Measurements from ENCODE around the gene BAZ2B.
A peak's percentile ranks its signal among the peaks of the same experiment; 100 is the strongest.

Gene BAZ2B

DNA sequence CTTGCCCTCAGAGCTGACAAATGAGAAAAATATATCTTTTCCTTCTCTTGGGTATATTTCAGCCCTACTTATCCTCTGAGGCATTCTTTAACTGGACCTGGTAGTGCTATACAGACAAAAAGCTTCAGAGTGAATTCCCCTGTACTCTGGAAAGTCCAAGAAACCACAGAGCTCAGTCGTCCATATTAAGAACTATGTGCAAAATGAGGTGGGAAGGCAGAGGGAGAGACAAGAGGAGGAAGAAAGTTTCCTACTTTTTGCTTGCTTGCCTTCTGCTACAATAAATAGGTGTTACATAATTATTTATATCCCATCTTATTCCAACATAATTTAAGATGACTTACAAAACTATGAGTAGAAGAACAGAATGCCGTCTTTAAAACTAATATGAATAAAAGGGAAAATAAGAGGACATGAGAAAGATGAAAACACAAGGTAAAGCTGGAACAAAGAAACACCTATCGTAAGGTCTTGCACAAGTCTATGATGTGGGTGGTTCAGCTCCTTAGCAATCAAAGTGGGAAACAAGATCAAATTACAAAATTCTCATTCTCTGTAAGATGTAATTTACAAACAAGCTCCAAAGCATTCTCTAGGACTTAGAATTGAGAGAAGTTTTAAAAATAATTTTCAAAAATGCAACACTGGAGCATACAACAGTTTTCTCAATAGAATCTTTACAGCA lies 97.9 kb downstream of the BAZ2B start:
- no peak for FAIRE-seq

DNA sequence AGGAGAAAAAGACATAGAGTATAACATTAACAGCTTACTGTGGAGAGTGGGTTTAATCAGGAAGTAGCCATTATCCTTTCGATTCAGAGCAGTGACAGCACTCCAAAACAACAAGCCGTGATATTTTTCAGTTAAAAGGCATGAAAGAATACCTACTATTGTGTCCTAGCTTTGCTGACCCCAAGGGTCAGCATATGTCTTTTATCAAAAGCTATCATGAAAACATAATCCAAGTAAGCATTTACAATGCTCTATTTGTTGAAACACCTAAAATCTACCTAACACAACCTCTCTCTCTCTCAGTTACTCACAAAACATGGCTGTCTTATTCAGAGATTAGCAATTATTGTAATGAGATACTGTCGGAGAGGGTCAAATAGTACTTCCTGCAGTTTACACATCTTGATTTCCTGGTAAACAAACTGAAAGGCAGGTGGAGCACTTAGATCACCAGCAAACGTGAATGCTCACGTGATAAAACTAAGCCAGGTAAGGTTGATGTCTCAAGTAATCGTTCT lies 100.0 kb downstream of the BAZ2B start:
- peak; percentile 92 for FAIRE-seq

DNA sequence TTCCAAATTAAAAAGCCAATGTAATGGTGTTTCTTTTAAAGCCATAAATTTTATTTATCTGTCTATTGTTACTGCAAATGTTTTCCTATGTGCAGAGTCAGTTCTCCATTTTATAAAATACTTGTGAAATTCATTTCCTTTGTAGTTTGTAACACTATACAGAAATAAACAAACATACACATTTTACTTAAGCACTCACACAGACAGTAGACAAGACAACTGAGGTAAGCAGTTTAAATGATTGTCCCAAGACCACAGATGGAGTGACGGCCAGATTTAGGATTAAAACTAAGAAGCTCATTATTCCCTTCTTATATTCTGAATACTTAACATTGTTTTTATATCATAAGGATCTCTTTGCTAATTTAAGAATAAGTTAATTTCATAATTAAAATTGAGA lies 100.9 kb downstream of the BAZ2B start:
- FAIRE-seq = no peak

DNA sequence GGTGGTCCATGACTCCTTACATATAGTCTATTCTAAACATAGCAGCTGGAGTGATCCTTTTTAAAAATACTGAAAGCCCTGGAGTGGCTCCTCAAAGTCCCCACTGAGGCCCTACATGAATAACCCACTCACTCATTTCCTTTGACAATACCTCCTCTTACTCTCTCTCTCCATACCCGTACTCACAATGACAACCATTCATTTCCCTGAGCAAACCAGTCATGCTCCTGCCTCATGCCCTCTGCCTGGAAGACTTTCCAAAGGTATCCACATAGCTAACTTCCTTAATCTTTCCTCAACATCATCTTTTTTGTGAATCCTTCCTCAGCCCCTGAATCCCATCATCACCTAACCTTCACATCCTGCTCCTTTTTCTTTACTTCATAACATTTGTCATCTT lies 102.6 kb downstream of the BAZ2B start:
- no peak for FAIRE-seq

DNA sequence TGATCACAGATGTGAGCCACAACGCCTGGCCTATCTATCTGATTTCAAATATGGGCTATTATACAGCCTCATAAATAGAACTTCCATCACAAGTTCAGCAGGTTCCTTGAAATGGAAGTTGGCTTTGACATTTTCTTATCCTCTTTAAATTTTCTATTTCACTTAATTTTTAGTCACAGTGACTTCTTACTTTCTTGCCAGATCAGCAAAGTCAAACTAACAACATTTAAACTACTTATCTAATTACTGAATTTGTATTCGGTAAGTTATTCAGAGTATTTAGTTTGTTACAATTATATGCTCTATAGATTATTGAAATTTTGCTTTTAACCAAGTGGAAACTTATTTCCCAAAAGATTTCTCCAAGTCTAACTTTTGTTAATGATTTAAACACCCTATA lies 108.2 kb downstream of the BAZ2B start:
- no peak for FAIRE-seq

DNA sequence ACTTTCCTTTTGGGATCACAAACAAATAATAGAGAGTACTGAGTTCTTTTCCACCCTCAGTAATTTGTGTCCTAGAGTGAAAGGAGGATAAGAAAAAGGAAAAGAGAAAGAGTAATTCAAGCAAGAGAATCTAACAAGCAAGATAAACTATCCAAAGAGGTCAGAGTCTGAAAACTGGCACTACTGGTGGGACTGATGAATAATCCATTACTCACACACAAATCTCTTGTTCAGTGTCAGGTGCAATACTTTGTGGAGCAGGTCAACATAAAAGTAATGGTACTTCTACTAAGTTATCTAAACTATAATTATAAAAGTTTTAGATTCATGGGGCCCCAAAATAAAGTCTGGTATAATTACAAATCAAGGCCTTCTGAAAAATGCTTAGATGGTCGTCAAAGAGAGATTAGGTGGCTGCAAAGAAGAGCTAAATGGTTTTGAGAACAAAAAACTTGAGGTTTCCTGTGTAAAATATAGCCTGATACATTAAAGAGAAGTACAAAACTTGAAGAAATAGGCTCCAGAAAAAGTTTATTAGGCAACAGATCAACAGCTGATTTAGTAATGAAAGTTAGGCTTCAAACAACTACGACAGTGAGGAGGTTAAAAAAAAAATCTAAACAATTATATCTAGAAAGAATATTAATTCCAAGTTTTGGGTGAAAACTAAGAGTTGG lies 109.4 kb downstream of the BAZ2B start:
- FAIRE-seq = no peak

DNA sequence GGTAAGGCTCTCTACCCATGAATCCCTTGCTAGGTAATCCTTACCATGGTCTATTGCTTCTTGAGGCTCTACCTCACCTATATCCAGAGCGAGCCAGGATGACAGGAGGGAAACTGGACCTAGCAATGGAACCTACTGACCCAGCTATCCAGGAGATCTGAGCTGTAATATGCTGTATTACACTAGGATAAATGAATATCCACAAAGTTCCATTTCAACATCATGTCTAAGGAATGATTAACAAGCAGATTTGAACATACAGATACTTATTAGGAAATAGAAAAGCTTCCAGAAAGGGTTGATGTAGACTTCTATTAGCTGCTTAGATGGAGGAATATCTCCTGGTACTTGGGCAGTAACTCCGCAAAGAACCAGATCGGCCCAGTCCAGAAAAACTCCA lies 110.1 kb downstream of the BAZ2B start:
- FAIRE-seq = no peak

DNA sequence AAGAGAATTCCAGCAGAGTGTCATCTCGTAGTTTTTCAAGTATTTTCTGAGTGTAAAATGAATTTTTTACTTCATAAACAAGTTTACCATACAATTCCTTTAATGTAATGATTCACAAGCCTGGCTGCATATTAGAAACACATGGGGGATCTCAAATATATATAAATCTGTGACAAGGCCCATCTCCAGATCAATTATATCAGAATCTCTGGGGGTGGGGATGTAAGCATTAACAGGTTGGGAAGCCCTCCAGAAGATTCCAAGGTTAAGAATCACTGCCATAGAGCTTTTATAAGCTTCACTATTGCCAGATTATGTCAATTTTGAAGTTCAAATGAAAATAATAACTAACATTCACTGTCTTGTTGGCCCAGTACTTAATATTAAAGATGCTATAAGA lies 111.2 kb downstream of the BAZ2B start:
- FAIRE-seq = no peak

DNA sequence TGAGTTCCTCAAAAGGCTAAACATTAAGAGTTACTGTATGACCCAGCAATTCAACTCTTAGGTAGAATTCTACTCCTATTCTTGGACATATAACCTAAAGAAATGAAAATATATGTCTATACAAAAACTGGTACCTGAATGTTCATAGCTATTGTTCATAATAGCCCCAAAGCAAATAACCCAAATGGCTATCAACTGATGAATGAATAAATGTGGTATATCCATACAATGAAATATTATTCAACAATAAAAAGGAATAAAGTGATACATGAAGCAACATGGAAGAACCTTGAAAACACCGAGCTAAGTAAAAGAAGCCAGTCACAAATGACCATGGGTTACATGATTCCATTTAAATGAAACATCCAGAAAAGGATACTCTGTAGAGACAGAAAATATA lies 114.6 kb downstream of the BAZ2B start:
- FAIRE-seq = no peak

DNA sequence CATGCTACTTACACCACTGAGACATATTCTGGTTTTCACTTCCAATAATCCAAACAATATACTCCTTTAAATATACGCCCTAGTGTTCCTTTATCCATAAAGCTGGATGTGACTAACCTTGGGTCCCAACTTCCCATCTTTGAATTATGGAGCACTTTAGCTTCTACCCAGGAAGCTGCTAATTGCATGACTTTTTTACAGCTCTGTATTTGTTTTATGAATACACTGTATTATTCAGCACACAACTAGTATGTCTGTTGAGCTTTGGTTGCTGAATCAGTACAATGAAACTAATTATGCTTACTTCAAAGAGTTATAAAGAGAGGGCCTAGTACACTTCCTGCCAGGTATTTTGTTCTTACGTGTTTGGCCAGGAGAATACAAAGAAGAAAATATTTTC lies 118.5 kb downstream of the BAZ2B start:
- FAIRE-seq = peak; percentile 93

DNA sequence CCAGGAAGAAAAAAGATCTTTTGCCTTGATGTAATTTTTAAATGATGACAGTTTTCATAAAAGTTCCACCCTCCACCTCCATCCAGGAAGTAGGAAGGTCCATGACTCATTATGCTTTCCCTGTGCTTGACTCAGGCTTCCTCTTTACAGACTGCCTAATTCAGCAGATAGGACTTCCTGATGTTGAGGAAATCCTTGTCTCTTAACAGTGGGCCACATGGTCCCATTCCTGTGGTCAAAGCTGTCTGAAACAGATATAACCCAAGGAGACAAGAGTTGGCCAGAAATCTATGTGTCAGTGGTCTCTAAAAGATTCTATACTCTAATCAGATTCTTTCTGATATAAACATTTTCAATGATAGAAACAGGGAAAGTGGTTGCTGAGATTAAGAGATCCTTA lies 119.1 kb downstream of the BAZ2B start:
- FAIRE-seq = peak; percentile 56

DNA sequence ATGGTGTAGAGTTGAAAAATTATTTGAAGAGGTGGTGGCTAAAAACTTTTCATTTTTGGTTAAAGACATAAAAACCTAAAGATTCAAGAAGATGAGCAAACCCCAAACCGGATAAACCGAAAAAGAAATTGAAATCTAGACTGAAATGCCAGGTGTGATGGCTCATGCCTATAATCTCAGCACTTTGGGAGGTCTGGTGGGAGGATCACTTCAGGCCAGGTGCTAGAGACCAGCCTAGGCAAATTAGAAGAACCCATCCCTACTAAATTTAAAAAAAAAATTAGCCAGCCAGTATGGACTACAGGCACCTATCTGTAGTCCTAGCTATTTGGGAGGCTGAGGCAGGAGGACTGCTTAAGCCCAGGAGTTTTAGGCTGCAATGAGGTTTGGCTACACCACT lies 126.9 kb downstream of the BAZ2B start:
- no peak for FAIRE-seq

DNA sequence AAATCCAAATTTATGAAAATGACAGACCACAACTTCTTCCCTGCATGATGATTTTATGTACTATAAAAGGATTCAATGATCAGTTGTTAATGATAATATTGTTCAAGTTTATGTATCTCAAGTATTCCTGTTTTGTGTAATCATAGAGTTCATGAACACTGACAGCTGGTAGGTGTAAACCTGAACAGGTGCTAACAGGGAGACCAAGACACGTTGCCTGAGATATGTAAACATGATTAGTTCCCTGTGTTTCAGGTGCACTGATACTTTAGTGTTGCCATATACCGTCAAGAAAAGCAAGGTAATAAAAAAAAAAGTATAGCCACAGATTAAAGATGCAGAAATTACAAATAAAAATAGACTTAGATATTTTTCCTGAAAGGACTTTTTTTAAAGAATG lies 131.8 kb downstream of the BAZ2B start:
- FAIRE-seq = peak; percentile 97

DNA sequence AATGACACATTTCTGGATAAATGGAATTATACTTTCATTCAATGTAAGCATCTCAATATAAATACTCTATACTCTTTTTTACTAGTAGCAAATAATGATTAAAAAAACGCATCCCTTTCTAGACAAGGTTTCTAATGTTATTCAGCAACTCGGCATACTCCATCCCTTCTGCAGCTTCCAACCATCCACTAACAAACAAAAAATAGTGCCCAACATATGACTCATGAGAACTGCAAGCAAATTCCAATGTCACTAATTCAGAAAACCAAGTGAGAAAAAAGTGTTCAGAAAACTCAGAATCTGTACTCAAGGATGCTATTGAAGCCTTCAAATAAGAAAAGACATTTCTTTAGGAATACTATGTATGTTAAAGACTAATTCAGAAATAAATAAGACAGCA lies 140.0 kb downstream of the BAZ2B start:
- no peak for FAIRE-seq

DNA sequence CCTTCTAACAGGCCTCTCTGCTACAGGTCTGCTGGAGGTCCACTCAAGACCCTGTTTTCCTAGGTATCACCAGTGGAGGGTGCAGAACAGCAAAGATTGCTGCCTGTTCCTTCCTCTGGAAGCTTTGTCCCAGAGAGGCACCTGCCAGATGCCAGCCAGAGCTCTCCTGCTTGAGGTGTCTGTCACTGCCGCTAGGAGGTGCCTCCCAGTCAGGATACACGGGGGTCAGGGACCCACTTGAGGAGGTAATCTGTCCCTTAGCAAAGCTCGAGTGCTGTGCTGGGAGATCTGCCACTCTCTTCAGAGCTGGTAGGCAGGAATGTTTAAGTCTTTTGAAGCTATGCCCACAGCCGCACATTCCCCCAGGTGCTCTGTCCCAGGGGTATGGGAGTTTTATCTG lies 140.6 kb downstream of the BAZ2B start:
- no peak for FAIRE-seq

DNA sequence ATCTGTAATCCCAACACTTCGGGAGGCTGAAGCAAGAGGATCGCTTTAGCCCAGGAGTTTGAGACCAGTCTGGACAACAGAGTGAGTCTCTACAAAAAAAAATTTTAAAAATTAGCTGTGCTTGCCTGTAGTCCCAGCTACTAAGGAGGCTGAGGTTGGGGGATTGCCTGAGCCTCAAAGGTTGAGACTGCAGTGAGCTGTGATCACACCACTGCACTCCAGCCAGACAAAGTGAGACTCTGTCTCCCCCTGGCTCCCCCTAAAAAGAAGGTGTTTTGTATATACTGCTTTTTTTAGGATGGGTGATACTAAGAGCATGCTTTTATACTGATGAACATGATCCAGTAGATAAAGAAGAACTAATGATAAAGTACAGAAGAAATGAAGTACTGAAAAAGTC lies 145.0 kb downstream of the BAZ2B start:
- FAIRE-seq = no peak

DNA sequence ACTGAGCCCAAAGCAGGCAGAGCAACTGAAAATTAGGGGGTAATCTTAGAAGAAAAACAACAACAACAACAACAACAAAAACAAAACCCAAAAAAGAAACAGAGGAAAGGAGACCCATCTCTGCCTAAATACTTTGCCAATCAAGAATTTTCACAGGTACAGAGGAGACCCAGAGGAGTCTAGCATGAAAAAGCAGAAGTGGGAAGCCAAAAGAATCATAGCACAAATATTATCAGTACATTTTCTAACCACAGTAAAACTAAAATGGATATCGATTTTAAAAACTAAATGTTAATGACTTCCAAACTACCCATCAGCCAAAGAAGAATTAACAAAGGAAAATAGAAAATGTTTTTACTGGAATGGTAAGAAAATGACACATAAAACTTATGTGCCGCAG lies 148.1 kb downstream of the BAZ2B start:
- peak; percentile 27 for FAIRE-seq

DNA sequence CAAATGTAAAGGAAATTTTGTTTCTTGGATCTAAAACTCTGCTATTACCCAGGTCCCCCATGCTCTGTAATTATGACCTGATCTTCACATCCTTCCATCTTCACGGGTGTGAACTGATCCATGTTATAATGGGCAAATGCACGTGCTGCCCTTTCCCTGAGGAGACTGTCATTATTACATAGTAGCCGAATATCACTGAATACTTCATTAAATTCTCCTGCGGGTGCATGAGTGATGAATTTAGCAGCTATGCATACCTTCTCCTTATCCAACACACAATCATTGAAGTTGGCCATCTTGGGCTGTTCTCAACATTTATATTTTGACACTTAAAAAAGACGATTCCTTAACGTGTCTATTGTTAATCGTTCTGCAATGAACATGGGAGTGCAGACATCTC lies 153.4 kb downstream of the BAZ2B start:
- no peak for FAIRE-seq

DNA sequence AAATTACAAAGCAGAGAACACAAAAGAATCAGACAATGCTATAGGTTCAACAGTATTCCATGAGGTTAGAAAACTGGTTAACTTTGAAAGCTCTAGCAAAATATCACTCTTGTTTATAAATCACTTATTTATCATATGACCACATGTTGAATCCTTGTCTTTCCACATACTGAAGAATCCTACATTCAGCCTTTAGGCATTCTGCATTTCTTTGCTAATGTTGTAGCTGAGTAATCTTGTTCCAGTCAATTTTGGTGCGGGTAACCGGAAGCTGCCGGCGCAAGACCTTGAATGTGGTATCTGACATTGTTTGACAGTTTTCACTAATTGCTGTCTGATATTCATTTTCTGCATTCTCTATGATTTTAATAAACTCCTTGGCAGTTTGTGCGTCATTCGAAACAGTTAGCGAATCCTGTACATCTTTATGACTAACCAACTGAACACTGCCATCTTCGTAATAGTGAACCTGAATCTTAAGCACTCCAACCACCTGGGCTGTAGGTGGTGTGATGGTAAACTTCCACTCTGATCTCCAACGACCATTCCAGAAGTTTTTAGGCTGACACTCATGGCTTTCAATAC lies 154.1 kb downstream of the BAZ2B start:
- FAIRE-seq = peak; percentile 33

DNA sequence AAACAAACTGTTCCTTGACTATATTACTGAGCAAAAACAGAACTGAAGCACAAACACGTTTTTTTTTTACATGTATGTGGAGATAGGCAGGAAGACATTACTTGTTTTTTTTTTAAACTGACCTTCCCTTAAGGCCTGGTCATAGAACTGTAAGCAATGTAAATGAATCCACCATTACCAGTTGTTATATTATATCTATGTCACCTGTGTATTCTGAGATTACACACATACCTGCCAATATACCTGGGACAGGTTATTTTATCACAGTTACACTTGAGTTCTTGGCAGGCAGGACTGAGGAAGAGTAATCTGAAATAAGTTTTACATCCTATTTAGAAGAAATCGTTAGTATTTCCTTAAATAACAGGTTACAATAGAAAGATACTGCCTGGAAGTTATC lies 155.3 kb downstream of the BAZ2B start:
- FAIRE-seq = no peak

DNA sequence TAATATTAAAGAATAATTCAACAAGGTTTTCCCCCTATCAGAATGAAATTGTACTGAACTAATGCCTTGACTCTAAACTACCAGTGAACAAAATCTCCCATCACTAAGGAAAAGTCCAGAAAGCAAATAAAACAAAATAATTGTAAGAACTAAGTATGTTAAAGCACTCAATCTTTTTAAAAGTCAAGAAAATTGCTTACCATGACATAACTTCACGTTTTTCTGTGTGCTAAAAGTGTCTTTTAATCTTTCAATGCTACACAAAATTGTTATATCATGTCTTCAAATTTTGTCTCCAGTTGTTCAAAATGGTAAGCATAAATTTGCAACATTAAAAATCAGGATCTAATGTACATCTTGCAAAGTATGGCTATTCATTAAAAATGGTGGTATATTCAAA lies 156.1 kb downstream of the BAZ2B start:
- peak; percentile 71 for FAIRE-seq

DNA sequence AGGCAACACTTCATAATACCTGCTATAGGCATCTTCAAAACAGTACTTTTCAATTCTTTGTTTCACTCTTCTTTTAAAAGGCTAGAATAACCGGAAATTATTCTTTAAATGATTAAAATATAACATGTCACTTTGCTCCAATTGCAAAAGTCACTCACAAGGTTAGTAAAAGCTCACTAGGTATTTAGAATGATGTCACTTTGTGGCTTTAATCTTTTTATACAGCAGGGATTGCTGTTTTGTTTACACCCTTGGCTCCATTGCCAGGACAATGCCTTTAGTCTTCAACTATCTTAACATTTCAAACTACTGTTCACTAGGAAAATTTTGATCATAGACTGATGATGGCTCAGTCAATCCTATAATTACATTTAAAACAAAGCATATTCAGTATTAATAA lies 157.1 kb downstream of the BAZ2B start:
- FAIRE-seq = peak; percentile 62

DNA sequence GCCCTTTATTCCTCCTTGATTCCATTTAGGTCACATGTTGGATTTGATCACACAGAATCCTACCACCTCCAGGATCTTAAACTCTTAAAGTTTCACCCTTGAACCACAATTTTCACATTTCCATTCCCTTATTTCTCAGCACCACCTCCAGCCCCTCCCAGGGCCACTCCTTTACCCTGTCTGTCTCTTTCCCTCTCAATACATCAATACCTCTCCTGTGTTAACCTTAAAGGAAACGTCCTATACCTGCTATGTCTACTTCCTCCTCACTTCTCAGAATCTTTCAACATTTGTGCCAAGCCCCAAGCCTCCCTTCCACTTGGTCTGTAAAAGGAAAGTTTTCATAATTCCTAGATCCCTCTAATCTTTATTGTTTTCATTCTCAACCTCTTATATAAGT lies 158.8 kb downstream of the BAZ2B start:
- no peak for FAIRE-seq
